Cardiac fibroblast (primary cell): ENCODE data around the gene TMEM185B.

ENCODE experiments used
- DNase-seq, 2 donors: peaks; one replicate each; pipeline versions ENCODE4 v3.0.0 to v3.0.0-alpha.2; 2010; ENCODE audit warnings: low read depth in 2 of 2
- H3K4me3 ChIP-seq, 2 donors: replicated peaks in 1 of 2; 1 replicate in 1 of 2; 2 replicates in 1 of 2; pipeline ENCODE4 v1.5.1; 2011; ENCODE audit warnings: low read depth in 2 of 2, low read length in 2 of 2, mild to moderate bottlenecking in 2 of 2, moderate library complexity in 1 of 2
- TF ChIP-seq, protein P1 (sequence below): IDR thresholded peaks from one replicate; pipeline ENCODE4 v1.5.1; 2011; ENCODE audit warnings: low read depth, mild to moderate bottlenecking, low read length, inconsistent platforms

TMEM185B gene

GRCh38 chr2:120231974-120232635, 8.9 kb upstream of the TMEM185B start:
- TF ChIP-seq, protein P1, sequence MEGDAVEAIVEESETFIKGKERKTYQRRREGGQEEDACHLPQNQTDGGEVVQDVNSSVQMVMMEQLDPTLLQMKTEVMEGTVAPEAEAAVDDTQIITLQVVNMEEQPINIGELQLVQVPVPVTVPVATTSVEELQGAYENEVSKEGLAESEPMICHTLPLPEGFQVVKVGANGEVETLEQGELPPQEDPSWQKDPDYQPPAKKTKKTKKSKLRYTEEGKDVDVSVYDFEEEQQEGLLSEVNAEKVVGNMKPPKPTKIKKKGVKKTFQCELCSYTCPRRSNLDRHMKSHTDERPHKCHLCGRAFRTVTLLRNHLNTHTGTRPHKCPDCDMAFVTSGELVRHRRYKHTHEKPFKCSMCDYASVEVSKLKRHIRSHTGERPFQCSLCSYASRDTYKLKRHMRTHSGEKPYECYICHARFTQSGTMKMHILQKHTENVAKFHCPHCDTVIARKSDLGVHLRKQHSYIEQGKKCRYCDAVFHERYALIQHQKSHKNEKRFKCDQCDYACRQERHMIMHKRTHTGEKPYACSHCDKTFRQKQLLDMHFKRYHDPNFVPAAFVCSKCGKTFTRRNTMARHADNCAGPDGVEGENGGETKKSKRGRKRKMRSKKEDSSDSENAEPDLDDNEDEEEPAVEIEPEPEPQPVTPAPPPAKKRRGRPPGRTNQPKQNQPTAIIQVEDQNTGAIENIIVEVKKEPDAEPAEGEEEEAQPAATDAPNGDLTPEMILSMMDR, result no peak
- peak in 1 of 2 donors; percentile 26 for DNase-seq
- no peak overlapping the region for H3K4me3 ChIP-seq

DNA sequence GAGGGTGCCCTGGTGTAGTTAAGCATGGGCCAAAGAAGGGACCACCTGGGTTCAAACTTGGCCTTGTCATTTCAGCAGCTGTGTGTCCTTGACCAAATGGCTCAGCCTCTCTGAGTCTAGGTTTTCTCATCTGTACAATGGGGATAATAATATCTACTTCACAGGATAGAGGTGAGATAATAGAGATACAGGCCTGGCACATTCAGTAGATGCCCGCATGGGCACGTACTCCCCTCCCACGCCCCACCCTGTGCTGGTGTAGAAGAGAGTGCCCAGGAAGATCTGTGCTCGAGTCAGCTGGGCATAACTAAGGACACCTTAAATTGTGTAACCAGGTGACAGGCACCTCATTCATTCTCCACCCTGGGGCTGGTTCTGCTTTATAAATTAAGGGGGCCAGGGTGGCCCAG, 8.4 kb upstream of the TMEM185B start:
- TF ChIP-seq, protein P1, result no peak
- DNase-seq, result no peak

GRCh38 chr2:120230515-120231471, 7.6 kb upstream of the TMEM185B start:
- no peak for DNase-seq
- TF ChIP-seq, protein P1, result no peak
- H3K4me3 ChIP-seq, result no peak overlapping the region

More for the DNA sequence above, 8.4 kb upstream of the TMEM185B start:
- H3K4me3 ChIP-seq, result no peak overlapping the region

DNA sequence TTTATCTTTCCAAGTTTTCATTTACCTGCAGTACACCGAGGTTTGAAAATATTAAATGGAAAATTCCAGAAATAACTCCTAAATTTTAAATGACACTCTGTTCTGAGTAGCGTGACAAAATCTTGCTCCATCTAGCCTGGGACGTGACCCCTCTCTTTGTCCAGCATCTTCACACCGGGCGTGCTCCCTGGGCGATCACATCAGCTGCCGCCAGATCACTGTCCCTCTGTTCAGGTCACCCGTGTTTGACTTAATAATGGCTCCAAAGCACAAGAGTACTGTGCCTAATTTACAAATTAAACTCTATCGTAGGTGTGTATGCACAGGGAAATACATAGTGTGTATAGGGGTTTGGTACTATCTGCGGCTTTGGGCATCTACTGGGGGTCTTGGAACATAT, 6.1 kb upstream of the TMEM185B start:
- H3K4me3 ChIP-seq, result no peak overlapping the region
- no peak for DNase-seq
- TF ChIP-seq, protein P1, result no peak

- TF ChIP-seq, protein P1, result no peak
- H3K4me3 ChIP-seq, result no peak overlapping the region
- DNase-seq, result peak in 1 of 2 donors; percentile 26
Observed at GRCh38 chr2:120228503-120228902, 5.3 kb upstream of the TMEM185B start.

DNA sequence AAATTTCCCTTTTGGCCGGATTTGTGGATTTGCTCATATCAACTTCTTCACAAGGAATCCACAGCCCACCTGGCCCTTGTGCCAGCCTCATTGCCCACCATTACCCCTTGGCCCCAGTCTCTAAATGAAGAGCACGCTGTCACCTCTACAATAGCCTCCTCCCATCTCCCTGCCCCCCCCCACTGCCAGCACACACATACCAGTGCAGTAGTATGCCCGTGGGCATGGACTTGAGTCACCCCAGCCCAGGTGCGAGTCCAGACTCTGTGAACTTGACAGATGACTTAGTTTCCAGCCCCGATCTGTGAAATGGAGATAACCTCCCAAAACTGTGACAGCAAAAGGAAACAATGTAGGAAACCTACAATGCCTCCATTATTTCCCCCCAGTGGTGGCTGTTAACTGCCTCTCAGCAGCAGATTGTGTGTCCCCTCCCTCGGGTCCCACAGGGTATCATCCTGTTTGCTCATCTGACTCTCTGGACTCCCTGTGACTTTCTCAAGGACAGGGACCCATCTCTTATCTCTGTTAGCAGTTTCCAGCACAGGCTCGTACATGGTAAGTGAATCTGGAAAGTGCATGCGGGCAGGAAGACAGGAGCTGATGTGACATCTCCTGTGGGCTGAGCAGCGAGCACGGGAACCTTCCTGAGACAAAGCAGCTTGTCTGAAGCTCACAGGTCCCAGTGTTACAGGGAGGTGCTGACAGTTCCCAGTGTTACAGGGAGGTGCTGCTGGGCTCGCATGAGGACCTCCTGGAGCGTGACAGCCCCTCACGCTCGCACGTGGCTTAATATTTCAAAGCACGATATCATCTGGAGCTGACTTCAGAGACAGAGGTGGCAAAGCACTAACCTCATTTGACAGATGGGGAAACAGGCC, 4.2 kb upstream of the TMEM185B start:
- H3K4me3 ChIP-seq, result no peak overlapping the region
- TF ChIP-seq, protein P1, result no peak
- no peak for DNase-seq
